Stimulated activated CD8-positive, alpha-beta memory T cell treated with anti-CD3 and anti-CD28 coated beads, Interleukin-15, amount 100 ng/mL, for 48 hours (primary cell): ENCODE data around the gene FBLN2.

ENCODE experiments used
- DNase-seq, 2 donors: peaks; one replicate each; pipeline ENCODE4 v3.0.0-alpha.2; 2020; ENCODE audit warnings: low read depth in 2 of 2

Gene FBLN2

DNA sequence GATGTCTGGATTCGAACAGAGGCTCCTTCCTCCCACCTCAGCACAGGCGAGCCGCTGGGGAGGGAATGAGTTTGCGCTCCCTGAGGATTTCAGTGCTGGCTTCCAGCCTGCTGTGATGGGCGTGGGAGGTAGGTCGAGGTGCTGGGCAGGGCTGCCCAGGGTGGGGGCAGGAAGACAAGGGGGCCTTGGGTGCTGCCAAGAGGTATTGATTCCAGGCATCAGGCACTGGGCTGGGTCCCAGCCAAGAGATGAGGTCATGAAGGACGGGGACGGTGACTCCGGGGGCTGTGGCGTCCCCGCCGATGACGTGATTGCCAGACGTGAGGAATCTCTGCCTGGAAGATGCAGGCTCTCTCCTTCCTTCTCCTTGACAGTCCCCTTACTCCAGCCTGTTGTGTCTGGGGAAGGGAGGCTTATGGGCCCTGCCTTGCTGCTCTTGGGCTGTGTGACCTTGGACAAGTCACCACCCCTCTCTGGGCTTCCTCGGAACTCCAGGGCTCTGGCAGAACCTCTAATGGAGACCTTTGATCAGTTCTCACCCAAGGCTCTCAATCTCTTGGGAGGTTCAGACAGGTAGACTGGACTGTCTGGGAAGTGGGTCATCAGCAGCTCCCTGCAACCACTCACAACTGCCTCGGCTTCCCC is 116.8 kb downstream of the FBLN2 start:
- no peak for DNase-seq

DNA sequence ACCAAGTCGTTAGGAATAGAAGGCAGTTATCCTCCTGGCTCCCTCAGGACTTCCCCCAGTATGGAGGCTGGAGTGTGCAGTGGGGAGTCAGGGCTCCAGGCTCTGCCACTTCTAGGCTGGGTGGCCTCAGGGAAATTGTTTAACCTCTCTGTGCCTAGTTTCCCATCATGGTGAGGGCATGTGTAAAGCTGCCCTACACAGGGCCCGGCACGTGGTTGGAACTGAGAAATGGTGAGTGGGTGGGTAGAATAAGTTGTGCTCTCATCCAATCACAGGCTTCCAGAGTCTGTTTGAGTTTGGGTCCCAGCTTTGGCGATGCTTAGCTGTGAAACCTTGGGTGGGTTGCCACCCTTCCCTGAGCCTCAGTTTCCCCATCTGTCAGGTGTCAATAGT is 117.3 kb downstream of the FBLN2 start:
- no peak for DNase-seq

DNA sequence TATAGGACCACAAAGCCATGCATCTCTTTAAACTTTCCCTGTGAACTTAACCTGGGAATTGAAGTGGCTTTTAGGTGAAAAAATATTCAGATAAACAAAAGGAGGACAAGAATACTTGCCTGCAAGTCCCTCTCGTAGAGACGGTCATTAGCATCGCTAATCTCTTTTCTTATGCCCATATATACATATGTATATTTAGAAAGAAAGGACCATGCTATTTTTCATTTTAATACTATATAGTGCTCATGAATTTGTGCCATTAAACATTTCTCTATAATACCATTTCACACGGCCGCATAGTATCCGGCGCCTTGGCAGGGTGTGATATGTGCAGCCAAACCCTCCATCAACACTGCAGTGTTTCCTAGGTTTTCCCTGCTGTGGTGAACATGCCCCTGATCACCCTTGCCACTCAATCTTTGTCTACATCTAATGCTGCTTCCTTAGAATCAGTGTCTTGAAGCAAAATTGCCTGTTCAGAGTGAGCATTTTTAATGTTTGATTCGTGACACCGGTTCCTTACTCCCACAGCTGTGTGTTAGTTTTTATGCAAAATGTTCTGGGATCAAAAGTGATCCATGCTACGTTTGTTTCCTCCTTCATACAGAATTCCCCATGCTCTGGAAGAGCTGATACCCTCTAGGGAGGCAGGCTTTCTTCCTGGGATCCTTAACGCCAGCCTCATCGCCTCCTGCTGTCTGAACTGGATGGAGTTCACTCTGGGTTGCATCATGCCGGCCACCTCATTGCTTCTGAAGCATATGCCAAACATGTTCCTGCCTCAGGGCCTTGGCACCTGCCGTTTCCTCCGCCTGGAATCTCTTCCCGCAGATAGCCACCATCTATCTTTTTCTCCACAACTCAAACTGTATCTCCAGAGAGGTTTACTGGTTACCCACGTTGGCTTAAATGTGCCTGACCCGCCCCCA is 118.1 kb downstream of the FBLN2 start:
- no peak for DNase-seq

DNA sequence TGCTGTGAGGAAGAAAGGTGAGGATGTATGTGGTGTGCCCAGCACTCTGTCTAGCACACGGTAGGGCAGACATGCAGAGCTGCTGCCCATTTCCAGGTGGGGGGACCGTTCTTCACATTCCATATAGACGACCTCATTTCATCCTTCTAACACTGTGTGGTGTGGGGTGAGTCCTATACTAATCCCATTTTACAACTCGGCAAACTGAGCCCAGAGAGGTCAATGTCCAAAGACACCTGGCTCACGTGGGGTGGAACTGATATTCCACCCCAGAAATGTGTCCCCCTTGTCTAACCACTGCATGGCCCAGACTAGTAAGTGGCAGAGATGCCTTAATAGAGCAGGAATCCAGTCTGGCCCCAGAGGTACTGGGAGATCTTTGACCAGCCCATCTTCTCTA is 119.2 kb downstream of the FBLN2 start:
- no peak for DNase-seq

DNA sequence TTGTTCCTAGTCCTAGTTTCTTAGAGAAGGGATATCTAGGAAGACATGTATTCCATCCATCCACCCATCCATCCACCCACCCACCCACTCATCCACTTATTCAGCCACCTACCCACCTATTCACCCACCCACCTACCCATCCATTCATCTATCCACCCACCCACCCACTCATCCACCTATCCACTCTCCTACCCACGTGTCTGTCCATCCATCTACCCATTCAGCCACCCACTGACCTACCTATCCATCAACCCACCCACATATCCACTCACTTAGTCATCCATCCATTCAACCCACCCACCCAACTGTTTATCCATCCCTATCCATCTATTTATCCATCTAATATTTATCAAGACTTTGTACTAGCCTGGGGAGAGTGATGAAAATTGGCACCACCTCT is 120.5 kb downstream of the FBLN2 start:
- no peak for DNase-seq

DNA sequence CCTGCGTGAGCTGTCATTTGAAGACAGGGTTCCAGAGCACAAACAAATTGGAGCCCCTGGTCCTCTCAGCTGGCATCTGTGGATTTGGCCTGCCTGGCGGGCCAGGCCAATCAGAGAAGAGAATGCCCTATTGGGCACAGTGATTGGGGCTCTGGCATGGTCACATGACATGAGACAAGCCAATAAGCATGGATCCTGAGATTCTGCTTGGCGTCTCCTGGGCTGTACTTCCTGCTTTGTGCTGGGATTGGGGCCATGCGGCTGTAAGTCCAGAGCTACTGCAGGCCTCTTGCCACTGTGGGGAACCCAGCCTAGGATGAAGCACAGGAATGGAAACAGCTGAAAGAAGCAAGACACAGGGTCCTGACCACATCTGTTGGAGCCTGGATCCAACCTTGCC is 121.4 kb downstream of the FBLN2 start:
- no peak for DNase-seq

DNA sequence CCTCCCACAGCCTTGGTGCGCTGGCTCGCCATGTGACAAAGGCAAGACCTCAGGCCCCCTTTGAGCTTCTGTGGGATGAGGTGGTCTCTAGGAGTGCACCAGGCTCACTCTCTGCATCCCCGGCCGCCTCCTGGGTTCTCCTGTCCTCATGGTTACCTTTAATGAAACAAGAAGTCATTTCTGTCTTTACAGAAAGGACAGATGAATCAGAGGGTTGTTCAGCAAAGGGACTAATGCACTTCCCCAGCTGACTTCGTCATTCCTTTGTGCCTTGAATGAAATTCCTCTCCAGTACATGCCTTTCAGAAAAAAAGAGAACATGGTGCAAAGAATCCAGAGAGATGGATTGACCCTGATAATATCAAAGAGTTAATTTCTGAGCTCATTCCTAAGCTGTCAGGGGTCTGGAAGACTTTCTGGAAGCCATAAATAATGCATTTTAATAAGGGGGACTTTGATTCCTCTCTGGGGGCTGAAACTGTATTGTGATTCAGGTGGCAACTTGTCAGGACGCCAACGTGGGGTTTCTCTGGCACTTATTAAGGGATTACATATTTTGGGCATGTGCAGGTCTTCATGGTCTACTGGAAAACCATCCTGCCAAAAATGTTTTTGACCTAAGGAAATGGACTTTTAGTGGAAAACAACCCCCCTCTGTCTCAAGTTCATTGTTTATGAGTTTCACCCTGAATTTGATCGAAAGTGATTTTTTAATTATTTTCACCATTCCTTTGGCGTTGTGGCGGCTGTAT is 122.7 kb downstream of the FBLN2 start:
- DNase-seq, result no peak

DNA sequence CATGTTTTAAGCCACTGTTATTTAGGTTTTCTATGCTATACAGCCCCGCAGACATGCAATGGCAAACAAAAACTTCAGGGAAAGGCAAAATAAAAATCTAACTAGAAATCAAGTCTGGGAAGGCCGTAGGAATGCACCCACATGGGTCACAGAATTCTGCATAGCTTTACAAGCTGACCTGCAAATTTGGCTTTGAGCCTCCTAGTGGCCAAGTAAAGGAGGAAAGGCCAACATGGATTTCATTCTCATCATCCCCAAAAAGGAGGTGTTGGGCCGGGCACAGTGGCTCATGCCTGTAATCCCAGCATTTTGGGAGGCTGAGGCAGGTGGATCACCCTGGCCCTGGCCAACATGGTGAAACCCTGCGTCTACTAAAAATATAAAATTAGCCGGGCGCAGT is 124.3 kb downstream of the FBLN2 start:
- DNase-seq, result no peak

DNA sequence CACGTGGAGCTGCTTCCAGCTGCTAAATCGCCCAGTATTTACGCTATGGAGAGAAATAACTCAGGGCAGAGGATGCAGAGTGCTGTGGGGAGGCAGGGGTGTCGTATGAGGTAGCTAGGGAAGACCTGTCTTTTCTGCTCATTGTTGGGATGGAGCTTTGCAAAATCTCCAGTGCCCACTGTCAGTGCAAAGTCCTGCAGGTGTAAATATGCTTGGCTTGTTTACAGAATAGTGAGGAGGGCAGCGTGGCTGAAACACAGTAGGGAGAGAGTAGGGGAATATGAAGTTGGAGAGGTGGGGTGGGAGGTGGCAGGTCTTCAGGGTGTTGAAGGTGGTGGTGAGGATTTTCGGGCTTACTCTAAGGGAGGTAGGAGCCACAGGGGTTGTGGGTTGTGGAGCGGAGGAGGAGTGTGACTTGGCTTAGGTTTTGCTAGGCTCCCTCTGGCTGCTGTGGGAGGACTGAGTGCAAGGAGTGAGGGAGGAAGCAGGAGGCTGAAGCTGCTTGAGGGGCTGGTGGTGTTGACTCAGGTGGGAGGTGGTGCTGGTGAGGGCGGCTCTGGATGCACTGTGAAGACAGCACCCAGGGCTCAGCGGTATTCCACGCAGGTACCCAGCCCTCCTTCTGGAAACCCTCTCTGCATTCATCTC is 125.7 kb downstream of the FBLN2 start:
- DNase-seq, result no peak

DNA sequence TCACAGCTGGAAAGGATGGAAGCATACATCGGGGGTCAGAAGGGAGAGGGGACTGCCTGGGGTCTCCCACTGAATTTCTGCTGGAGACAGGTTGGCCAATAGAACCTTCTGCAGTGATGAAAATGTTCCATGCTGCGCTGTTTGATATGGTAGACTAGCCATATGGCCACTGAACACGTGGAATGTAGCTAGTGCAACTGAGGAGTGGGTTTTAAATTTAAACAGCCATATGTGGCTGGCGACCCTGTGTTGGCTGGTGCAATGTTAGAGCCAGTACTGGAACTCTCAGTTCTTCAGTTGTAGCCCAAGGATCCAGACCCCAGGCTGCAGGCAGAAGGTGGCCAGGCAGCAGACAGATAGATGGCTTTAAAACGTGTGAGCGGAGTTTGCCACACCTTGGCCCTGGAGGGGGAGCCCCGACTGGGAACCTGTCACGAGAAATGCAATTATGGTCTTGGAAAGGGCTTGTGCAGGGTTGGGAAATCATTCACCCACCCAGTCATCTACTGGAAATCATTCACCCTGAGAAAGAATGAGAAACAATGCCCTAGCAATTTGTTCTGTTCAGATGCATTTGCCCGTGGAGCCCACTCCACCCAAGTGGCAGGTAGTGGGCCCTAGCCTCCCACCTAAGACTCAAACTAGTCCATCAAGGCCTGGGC is 127.6 kb downstream of the FBLN2 start:
- no peak for DNase-seq

DNA sequence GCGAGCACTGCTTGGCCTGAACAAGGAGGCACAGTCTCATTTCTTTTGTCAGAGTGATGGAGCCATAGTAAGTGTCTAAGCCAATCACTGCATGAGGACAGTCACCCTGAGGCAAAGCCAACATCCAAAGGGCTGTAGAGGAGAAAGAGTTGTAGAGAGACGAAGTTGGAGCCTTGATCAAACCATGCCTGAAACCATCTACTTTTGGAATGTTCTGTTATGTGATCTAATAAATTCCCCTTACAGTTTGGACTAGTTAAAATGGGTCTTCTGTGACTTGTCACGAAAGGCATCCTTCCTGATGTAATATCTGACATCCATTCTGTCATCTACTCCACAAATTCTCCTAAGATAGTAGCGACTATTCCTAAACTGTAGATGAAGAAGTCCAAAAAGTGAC is 128.3 kb downstream of the FBLN2 start:
- no peak for DNase-seq

DNA sequence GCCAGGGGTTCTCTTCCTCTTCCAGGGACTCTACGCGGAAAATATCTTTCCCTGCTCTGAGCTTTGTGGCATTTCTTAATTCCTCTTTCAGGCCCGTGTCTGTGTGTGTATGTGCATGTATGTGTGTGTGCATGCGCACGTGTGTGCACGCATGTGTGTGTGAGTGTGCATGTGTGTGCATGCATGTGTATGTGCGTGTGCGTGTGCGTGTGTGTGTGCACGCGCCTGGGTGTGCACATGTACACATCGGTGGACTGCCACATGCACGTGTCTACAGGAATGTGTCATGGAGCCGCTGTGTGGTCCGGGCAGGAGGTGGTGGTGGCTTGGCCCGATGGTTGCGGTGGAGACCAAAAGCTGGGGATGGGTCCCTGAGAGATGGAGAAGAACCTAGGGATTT is 133.0 kb downstream of the FBLN2 start:
- no peak for DNase-seq

DNA sequence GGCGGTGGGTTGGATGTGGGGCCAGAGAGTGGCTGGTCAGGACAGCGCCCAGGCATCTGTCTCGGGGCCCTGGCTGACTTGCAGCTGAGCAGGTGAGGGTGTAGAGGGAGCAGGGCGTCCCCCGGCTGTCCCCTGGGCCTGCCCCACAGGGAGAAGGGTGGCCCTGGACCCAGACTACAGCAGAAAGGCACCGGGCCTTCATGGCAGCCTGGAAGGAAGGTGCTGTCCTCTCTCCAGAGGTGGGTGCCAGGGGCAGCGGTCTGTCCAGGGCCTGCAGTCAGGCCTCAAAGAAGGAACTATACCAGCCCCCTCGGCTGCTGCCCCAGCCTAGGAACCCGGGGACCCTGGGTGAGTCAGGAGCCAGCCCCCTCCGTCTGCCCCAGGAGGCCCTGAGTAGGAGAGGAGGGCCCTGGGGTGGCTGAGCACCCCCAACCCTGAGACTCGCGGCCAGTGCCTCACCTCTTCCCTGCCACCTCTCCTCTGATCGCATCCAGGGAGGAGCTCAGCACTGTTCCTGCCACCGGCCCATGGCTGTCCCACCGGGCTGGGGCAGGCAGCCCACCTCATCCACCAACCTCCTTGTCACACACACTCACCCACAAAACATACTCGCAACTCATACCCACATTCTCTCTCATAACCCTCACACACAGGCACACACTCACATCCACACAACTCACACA is 133.5 kb downstream of the FBLN2 start:
- DNase-seq, result no peak

DNA sequence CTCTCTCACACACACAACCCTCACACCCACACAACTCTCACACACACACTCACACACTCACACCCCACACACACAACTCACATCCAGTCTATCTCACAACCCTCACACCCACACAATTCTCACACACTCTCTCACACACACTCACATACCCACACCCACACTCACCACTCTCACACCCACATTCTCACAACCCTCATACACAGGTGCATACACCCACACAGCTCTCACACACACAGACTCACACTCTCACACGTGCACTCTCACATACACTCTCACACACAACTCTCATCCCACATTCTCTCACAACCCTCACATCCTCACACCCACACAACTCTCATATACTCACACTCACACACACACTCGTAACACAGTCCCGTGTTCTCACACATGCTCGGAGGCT is 134.4 kb downstream of the FBLN2 start:
- no peak for DNase-seq

DNA sequence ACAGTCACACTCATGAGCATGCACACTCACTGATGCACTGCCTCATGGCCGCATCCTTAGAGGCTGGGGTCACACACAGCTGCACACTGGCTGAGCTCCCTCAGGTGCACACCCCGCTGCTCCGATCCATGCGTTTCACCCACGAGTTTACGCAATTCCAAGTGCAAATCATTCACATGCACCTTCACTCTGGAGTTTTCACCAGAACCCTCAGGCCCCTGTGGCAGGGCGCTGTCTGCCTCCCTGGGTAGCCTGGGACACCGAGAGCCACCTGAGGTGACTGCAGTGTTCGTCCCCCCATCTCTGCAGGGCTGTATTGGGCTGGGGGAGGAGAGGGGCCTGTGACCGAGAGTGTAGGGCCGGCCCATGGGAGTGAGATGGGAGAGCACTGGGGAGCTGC is 134.8 kb downstream of the FBLN2 start:
- DNase-seq, result no peak

DNA sequence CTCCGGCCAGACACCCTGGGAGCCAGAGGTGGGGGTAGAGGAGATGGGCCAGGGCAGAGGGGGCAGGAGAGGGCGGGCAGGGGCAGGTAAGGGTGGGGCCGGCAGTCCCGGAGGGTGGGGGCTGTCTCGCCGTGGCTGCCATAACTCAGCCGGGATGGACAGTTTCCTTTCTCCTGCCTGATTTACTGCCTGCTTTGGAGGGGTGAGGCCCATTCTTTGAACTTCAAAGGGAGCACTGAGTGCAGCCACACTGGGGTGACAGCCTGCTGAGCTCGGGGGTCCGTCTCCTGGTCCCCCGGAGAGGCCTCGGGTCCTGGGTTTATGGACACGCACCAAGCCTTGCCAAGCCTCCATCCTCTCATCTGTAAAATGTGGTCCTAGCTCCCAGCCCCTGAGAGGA is 135.4 kb downstream of the FBLN2 start:
- no peak for DNase-seq

DNA sequence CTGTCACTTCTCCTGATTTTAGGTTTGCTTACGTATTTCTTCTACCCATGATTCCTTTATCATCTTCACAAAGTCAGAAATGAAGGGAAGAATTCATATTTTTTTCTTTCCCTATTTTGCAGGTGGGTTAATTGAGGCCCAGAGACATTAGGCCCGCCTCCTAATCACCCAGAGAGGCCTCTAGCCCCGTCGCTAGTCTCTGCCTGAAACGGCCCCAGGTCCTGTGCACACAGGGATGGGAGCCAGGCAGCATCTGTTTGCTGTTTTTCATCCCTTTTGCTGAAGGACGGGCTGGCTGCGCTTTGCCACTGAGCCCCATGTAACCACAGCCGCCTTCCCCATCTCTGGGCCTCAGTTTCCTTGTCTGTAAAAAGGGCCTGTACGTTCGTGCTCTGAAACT is 135.9 kb downstream of the FBLN2 start:
- no peak for DNase-seq

DNA sequence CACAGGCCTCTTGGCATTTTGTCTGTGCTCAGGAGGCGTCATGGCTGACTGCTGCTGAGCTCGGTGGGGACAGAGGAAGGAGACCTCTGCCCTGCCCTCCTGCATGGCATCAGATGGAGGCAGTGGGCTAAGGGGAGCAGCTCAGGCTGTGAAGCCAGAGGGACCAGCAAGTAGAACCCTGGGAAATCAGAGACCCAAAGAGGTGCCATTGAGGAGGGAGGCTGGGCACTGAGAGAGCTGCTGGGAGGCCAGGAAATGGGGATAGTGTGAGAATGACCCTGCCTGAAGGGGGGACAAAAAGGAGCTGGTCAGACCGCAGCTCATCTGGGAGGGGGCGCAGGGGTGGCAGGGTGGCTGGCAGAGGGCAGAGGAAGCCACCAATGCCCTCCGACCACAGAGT is 136.8 kb downstream of the FBLN2 start:
- DNase-seq, result no peak

DNA sequence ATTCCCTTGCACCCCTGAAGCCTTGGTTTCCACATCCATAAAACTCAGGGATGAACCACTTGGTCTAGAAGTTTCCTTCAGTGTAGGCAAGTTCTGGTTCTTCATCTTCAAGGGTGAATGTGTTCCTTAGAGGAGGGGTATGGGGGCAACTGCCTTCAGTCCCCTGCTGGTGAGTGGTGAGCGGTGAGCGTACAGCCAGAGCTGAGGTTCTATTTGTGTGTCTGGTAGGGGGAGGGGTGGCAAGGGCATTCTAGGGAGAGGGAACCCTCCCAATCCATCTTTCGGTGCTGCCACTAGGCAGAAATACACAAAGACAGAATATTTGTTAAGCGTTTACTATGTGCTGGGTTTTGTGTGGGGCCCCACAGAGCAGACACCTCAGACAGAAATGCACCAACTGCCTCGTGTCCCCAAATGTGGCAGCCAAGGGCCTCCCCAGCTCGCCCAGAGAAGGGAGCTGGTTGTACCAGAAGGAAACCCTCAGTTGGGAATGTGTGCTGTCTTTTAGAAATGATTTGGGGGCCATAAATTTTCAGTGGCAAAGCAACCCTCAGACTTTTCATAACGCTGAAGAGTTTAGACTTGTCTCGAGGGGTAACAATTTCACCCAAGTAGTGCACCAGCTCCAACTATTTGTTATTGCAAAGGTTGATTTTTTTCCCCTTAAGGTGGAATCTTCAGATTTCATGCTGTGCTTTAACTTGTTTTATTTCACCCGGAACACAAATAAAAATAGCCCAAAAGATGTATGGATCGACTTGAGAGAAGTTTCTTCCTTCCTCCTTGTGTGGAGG is 137.6 kb downstream of the FBLN2 start:
- DNase-seq, result no peak

DNA sequence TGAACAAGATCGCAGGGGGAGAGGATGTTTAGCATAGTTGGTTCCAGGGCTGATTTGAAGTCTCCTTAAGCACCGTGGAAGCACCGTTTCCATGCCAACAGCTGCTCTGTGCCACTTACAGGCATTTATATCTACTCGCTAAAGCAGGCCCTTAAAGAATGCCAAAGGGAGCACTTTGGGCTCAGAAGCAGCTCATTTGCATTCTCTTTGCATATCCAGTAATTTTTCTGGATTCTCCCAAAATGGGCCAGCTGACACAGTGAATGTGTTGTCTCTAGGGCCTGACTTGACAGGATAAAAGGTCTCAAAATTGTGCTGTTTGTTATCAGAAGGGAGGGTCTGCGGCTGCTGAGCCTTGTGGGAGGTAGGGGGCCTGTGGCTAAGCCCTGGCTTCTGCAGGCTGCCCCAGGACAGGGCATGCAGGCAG is 138.6 kb downstream of the FBLN2 start:
- DNase-seq, result no peak
